GM18907 (cell line): Measurements from ENCODE around the gene AUH.

Source experiments
- ATAC-seq: cut with Tn5 transposase; IDR thresholded peaks from one replicate; pipeline ENCODE4 v1.9.1; 2021; ENCODE audit warnings: mild to moderate bottlenecking, moderate library complexity; ENCODE audit not compliant: unreplicated experiment

The AUH gene

DNA sequence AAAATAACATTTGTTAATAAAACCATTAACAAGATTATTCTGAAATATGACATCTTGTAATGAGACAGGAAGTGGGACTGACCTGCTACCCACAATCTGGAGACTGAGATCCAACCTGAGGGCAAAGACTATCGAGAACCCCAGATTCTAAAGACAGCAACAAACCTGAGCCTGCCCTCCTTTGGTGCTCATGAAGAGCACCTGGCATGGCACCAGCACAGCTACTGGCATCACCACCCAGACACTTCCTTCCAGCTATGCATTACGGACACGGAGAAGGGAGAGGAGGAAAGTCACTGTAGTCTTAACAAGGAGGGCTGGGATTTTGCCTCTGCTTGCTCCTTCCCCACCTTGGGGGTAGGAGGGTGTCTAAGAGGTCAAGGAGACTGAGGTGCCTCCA is 105.5 kb downstream of the AUH start:
- ATAC-seq = no peak

DNA sequence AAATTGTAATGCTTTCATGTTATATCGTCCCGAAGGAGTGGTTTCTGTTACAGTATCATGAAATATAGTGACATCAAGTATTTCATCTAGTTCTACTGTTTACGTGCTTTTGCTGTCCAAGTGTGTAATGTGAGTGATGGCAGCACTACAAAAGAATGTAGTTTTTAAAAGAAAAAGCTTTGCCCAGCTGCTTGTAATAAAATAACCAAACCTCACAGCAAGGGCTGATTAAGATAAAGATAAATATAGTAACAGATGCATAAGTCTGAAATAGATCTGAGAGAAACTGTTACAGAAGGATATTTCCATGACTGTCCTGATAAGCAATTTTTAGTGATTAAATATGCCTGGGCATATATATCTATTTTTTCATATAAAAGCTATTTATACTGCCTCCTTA is 106.4 kb downstream of the AUH start:
- ATAC-seq = no peak

DNA sequence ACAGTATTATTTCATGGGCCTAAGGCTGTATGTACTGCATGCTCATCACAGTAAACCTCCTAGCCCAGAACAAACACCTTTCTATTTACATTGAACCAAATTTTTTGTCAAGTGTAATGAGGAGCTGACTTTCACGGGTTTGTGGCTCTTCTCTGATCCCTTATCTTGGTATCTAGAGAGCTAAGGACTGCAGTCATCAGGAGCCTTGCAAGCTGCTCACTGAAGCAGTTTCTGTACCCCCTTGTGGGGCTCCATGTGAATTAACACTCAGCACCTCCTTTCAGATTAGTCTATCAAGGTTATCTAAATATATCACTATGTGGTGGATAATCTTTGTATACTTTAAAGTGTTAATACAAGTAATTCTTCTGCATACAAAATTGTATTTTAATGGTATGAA is 108.2 kb downstream of the AUH start:
- ATAC-seq = no peak

DNA sequence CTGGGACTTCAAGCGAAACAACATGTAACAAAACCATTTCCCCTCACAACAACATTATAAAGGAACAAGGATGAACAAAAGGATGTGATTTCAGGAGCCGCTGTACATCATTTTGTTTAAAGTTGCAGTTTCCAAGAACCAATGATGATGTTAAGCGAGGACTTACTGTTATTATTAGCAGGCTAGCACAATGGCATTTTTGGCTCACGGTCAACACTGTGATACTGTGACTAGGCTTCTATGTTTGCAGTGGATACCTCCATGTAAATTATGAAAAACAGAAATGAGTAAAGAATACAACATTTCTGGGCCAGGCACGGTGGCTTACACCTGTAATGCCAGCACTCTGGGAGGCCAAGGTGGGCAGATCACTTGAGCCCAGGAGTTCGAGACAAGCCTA is 113.0 kb downstream of the AUH start:
- ATAC-seq = no peak

DNA sequence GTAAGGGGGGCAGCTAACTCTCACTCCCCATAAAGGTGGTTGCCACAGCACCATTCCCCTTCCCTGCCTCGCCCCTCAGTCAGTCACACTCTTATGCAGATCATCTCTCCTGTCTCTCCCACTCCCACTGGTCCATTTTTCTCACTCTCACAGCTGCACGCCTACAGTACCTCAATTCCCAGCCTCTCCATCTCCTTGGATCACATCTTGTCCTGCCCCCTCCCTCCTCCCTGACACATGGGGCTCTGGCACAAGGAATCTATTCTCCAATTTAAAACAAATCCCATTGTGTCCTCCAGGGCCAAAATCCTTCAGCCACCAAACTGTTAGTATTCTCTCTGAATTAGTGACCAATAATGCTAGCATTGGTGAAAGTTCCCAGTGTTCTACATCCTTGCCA is 114.4 kb downstream of the AUH start:
- no peak for ATAC-seq

DNA sequence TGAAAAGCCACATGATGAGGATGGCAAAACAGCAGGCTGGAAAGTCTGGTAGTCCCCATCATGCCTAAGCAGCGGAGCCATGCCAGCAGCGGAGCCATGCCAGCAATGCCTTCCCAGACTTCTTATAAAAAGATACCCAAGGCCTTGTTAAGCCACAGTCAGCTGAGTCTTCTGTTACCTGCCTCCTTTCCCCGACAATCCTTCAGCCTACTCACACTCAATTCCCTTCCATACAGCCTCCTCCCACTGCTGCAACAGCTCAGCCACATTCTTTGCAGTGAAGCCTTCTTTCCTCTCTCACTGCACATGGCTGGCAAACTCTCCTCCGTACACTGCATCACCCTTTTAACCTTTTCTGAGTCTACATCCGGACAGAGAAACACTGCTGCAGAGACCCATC is 114.9 kb downstream of the AUH start:
- no peak for ATAC-seq

DNA sequence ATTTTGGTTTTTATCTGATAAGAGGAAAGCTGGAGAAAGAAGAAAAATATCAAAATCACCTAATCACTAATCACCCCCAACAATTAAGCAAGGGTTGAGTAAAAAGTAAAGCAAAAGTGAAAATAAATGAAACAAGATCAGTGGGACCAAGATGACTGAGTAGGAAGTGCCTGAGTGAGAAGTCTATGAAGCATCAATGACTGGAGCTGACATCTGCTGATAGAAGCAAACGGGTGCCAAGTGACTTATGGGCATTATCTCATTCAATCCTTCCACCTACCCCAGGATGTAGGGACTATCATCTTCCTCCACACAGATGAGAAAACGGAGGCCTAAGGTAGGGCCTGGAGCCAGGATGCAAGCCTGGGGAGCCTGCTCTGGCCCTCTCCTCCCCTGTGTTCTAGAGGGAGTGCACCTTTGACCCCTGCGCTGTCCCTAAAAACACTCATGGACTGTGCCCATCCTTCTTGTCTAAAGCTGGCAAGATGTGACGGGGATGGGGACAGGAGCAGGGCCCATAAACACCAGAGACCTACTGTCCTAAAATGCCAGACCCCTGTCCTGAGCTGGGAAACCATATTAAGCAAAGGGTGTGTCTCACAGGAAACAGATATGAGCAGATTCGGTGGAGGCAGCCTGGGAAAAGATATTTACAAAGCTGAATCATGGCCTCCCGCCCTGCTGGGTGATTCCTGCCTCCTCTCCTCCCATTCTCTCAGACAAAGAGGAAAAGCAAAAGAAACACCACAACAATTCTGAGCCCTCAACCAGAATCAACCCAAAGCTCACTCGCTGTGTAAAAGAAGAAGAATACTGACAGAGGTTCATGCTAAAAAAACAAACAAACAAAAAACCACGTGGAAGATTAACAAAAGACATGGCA is 116.0 kb downstream of the AUH start:
- no peak for ATAC-seq

DNA sequence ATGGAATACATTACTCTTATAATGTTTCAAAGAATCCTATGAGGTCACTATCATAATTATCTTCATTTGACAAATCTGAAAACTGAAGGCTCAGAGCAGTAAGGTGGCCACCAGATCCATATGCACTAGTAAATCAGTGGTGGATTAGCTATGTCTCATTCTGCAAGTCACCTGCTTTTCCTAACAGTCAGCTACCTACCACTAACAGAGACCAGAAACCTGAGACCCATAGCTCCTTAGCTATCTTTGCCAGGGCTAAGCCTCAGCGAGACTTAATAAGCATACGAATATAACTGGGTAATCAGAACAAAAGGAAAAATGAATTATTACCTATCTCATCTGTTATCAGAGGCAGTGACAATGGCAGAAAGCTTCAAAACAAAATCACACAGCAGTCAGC is 118.7 kb downstream of the AUH start:
- ATAC-seq = no peak

DNA sequence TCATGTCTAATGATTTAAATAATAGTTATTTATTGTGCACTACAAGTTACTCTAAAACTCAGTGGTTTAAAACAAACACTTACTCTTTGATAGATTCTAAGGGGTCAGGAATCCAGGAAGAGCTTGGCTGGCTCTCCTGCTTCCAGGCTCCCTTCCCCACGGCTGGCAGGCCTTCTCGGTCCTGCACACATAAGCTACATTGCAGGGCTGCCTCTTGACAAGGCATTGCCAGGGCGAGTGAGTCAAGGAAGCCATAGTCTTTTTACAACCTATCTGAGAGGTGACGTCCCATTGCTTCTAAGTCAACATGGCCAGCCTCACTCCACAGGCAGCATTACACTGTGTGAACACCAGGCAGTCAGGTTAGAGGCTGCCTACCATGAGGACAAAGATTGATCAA is 119.8 kb downstream of the AUH start:
- no peak for ATAC-seq

DNA sequence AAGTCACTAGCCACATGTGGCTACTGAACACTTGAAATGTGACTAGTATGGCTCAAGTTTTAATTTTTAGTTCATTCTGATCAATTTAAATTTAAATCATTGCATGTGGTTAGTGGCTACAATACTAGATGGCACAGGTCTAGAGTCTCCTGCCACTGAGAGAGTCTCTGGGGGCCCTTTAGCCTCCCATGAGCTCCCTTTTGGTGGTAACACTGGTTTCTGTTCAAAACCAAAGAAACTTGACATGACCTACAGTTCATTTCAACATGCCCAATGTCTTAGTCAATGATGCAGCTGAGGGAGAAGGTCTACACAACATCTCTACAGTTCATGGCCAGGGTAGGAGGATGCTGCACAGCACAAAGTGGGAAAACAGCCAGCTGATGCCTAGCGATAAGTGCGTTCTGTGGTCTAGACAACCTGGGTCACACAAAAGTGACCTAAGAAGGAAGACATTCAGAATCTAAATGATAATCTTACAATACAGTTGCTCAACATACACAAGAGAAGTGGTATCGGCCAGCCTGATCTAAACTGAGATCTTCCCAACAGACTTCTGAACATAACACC is 121.0 kb downstream of the AUH start:
- ATAC-seq = peak; percentile 65

DNA sequence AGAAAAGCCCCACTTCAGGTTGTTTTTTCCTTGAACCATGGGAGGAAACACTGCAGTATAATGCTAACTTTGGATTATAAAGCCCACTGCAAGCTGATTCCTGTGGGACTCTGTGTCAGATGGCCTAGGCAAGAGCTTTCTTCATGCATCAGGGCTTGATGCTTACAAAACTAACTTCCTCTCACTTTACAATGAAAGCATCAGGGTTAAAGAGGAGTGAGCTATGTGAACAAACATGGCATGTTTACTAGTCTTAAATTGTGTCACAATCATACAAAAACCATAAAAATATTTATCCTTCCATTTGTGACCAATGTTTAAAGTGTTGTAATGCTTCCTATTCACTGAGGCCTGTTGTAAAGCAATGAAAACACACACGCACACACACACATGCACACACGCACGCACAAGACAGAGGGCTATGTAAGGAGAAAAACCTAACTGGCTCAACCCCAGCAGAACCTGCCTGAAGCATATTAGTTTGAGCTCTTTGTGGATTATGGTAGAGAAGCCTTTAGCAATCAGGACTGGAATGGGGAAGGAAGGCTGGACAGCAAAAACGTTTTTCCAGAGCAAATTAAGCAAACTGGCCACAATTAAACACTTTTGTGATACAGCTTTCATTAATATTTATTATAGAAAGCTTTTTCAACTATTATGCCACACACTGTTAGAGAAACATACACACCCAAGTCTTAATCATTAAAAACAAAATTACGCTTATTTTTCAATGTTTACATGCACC is 122.2 kb downstream of the AUH start:
- ATAC-seq = no peak

DNA sequence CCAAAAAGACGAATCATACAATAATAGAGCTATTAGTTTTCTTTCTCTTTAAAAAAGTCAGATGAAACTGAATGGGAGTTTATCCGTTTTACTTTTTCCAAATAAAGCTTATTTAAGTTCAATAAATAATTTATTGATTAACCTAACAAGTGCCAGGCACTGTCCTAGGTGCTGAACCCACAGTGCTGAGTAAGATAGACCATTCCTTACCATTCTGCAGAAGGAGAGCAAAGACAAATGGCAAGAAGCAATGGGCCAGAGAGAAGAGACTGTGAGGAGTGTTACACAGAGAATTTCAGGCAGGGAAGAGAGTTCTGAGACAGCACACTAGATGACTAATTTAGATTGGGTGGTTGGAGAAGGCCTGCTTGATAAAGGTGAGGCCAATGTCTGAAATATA is 127.2 kb downstream of the AUH start:
- ATAC-seq = no peak

DNA sequence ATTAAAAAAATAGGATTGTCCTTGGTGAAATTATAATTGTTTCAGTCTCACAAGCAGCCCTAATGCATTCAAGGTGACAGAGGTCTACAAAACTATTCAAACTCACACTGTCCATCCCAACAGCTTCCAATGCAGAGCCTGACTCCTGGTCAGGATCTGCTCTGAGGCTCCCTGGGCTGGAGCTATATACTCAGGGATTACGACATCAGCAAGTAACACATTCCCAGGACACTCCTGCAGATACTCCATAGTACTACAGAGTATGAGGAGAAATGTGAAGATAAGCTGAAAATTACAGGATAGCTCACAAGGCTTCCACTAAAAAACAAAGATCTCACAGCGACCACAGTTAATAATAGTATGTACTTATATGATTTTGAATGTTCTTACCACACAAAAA is 130.1 kb downstream of the AUH start:
- ATAC-seq = no peak

DNA sequence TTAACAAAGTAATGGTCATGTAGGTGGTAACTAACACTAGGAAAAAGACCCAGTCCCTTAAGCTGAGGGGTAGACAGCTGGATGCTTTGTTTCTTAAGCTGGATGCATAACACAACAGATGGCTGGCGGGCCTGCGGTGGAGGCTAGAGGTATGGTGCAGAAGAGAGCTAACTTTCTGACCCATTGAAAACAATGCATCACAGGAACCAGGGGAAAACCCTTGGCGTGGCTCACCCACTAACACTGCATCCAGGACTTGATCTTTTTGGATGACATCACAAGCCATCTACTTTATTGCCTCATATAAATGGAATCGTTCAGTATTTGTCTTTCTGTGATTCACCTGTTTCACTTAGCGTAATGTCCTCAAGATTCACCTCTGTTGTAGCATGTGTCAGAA is 138.7 kb downstream of the AUH start:
- ATAC-seq = no peak

DNA sequence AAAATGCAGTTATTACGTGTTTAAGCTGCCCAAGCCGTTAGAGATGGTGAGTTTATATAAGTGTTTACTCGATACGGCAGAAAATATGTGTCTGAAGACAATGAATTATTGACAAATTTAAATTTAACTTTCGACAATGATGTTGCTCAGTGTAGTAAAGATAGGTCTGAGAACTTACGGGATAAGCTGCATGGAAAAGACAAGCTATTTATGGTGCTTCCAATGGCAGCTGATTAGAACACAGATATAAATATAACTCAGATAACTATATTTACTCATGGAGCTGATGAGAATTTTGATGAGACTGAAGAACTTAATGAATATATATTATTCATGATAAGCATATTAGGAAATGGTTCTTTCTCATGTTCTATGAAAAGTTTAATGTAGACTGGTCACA is 139.3 kb downstream of the AUH start:
- ATAC-seq = no peak

DNA sequence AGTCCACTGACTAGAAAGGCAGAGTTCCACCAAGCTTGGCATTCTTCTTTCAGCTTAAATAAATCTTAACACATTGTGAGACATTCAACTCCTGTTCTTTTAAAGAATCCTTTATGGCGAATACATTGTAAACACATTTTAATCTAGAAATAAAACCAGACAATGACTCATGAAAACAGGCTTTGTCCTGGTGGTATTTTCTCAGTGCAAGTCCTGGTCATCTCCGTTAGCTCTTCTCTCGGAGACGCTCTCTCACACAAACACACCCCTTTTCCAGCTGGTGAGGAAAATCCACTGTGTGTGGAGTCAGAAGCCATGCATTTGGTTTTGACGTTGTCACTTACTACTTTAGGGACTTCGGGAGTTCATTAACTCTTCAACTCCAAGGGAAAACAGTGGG is 140.4 kb downstream of the AUH start:
- no peak for ATAC-seq

DNA sequence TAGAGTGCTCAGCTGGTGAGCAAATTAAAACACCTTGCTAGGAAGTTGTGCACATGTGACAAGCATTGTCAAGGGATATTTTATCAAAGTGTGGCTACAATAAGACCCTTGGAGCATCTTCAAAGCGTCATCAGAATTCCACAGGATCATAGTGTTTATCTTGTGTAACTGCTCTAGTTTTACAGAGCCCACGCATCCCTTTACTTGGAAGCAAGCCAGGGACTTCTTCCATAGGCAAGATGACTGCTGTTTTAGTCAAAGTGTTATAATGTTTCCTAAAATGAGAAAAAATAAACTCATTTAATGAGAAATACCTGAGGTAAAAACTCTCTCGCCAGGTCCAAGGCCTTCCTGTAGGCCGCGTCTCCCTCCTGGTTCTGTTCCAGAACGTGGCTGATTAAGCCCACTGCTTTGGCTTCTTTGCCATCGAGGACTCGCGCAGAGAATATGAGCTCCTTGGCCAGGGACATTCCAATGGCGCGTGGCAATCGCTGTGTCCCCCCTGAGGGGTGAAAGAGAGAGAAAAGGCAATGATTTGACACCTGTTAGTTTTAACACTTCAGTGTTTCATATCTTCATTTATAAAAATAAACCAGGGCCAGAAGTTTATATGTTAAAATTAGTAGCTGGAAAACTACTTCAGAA is 141.1 kb downstream of the AUH start:
- ATAC-seq = no peak

DNA sequence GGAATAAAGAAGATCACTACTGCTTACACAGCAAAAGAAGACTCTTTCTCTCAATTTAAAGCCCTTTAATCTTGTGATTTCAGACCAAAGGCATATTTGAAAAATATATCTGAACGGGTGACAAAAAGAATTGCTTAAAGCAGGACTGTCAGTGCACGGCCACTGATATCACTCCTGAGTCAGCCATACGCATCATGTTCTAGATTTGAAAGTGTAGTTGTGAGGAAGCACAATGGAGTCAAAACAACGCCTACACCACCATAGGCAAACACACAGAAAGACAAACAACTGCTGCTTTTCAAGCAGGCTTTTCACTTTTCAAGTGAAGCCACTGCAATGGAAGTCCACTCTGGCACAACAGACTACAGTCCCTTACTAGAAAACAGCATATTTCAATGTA is 141.7 kb downstream of the AUH start:
- no peak for ATAC-seq

DNA sequence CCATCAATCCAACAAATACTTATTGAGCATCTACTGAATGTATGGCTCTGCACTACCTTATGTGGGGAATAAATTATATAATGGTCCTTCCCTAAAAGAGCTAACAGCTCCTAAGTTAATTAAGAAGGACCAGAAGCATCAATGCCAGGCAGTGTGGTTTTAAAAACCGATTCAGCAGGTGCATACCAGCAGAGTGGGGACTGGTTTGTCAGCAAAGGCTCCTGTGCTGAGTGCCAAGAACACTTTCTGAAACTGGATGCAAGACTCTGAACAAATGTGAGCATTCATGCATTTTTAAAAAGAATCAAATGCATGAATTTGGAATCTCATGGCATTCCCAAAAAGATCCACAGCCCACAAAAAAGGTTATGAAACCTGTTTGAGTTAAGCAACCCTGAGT is 142.2 kb downstream of the AUH start:
- ATAC-seq = no peak

DNA sequence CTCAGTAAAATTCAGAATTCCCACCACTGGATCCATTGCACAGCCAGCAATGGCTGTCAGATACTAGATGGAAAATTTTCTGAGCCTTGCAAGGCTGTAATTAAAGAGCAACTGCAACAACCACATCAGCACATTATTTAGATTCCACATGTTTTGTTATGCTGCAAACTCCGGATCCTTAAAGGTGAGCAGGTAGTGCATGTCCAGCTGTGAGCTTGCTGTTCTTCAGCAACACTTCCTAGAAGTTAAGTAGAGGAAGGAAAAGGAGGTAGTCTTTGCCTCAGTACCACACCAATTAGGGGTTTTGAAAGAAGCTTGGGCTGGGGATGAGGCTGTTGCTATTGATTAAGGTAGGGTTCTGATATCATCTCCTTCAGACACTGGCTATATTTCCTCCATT is 144.3 kb downstream of the AUH start:
- no peak for ATAC-seq

DNA sequence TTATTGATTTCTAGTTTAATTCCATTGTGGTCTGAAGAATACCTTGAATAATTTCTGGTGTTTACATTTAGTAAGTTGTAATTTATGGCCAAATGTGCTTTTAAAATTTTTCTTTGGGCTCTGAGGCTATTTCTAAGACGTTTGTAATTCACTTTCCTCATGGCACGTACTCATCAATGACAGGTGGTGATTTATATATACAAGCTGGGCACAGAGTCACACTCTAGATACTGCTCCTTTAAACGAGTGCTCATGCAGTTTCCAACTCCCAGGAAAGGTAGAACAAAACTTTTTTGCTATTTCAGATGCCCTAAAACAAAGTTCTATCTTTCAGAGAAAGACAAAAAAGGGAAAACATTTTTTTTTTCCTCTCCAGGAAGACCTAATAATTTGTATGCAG is 146.9 kb downstream of the AUH start:
- no peak for ATAC-seq

DNA sequence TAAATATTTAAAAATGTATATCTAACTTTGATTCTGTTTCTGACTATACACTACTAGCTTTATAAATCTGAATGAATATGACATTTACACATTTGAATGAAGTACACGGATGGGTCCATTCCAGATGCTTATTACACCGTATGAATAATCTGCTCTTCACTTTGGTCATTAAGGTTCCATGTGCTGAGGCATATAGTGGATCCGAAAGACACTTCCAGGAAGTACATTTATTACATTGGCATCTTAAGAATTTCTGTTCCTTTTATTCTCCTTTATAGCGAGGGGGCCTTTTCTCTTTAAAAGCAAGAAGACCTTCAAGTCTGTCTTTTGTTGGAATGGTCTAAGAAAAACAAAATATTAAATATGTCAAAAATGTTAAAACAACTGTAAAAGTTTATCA is 147.6 kb downstream of the AUH start:
- ATAC-seq = no peak
